ENCODE results near the gene COL16A1. TPM values are rescaled to one million over a fixed set of nuclear protein-coding genes. Genes with fewer than 3 reads are reported as not detected.

Gene COL16A1
- total and polyA plus RNA-seq, 2 of the 4 experiments (the other 2 are of a cell fraction), result 34.2 to 62.8 TPM

DNA sequence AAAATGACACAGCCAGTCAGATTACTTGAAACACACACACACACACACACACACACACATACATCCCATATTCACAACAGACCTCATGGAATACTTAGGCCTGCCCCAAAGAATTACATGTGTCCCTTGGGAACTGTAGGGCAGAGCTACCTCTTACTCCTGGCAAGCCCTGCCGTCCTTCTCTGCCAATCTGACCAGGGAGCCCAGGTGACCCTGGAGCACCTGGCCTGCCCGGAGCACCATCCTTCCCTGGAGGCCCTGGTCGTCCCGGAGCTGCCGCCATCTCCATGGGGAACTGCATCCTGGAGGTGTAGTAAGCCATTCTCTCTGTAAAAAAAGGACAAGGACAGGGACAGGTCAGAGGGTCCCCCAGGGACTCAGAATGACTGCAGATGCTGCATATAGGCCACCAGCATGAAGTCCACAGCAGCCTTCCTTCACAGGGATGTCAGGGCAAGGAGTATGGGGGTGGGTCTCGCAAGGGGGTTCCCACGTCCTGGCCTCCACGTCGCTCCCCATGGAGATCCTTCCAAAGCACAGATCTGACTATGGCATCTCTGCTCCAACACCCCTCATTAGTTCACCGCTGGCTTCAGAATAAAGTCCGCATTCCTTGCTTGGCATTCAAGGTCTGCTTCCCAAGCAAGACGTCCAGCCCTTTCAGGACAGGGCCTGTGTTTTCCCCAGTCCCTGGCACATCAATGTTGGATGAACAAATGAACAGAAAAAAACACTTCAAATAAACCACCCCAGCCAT lies 49.9 kb downstream of the COL16A1 start:
- H3K4me1 ChIP-seq (ENCODE audit: control insufficient read depth, insufficient read depth, low read length), result no peaks in the 10 kb centered on the region
- no peaks in the 10 kb centered on the region for H3K79me1 ChIP-seq (ENCODE audit: low read depth in 1 of 2, low read length in 2 of 2)
- H2AK5ac ChIP-seq (ENCODE audit: low read depth, low read length), result no peak overlapping the region
- no peak overlapping the region for H3K14ac ChIP-seq (replicated peaks; ENCODE audit: low read depth, low read length)
- no peak overlapping the region for H2AK9ac ChIP-seq (replicated peaks; ENCODE audit: low read depth, low read length, poor library complexity)
- 90% methylated on average over 4 of the region's 12 CpGs; no CpG with 5 or more reads in 1 of the 2 experiments for WGBS, 2 experiments (ENCODE audit: extremely low coverage in 2 of 2, insufficient read length in 1 of 2)
- H3K56ac ChIP-seq (ENCODE audit: extremely low read depth, insufficient read depth, low read length), result no peak overlapping the region
- no peak overlapping the region for H3K4me3 ChIP-seq (ENCODE audit: insufficient read depth, low read depth, low read length)
- no peak overlapping the region for H4K8ac ChIP-seq (ENCODE audit: low read depth in 2 of 2, low read length in 2 of 2)
- ChIA-PET CTCF (no interaction called here), POLR2A (ENCODE audit: unreplicated experiment) (no interaction called here)
- no peak for ATAC-seq (ENCODE audit: low read depth)
- no peak overlapping the region for H3K9ac ChIP-seq (ENCODE audit: low read depth, low read length)
- intact Hi-C loops (cut with micrococcal nuclease), result no loop called here
- DNase-seq, result no peak
- H3K4me2 ChIP-seq (ENCODE audit: low read depth, low read length), result no peak overlapping the region
- peaks cover 62% of the 10 kb centered on the region for H3K36me3 ChIP-seq (ENCODE audit: control insufficient read depth, insufficient read depth, low read length)
- in situ Hi-C loops (cut with MboI; ENCODE audit: low sequenced_read_pairs), result no loop called here
- no peak overlapping the region for H2BK20ac ChIP-seq (ENCODE audit: low read depth, low read length)
- H3K18ac ChIP-seq (ENCODE audit: low read depth, low read length), result no peak overlapping the region
- dilution Hi-C loops (cut with HindIII; ENCODE audit: low sequenced_read_pairs, unreplicated experiment), result no loop called here
- no peak overlapping the region for H3K27ac ChIP-seq (ENCODE audit: insufficient read depth, low read length)
- no peak overlapping the region for H2BK5ac ChIP-seq (ENCODE audit: low read depth, low read length, poor library complexity, severe bottlenecking)
- H3K23ac ChIP-seq (ENCODE audit: low read depth, low read length), result no peak overlapping the region
- H4K91ac ChIP-seq (ENCODE audit: insufficient read depth, low read depth, low read length), result no peak overlapping the region
- H4K20me1 ChIP-seq (ENCODE audit: insufficient read depth, low read length), result no peaks in the 10 kb centered on the region
- BruUV-seq (replicated peaks), result no TSS peak
- no peaks in the 10 kb centered on the region for H3K27me3 ChIP-seq (ENCODE audit: control insufficient read depth, insufficient read depth, low read length)
- H3K9me3 ChIP-seq (ENCODE audit: control insufficient read depth, insufficient read depth, low read length), result no peaks in the 10 kb centered on the region
- no peak overlapping the region for H3K4ac ChIP-seq (ENCODE audit: low read depth, low read length)
- H2AFZ ChIP-seq (replicated peaks; ENCODE audit: low read length, poor library complexity), result no peak overlapping the region
- H2BK120ac ChIP-seq (ENCODE audit: low read depth, low read length), result no peak overlapping the region
- H2BK15ac ChIP-seq (ENCODE audit: low read depth, low read length), result no peak overlapping the region
- H3K9me1 ChIP-seq (ENCODE audit: insufficient read depth, low read length), result no peaks in the 10 kb centered on the region
- H4K5ac ChIP-seq (ENCODE audit: low read depth, low read length), result no peak overlapping the region
- TF ChIP-seq, protein P1, sequence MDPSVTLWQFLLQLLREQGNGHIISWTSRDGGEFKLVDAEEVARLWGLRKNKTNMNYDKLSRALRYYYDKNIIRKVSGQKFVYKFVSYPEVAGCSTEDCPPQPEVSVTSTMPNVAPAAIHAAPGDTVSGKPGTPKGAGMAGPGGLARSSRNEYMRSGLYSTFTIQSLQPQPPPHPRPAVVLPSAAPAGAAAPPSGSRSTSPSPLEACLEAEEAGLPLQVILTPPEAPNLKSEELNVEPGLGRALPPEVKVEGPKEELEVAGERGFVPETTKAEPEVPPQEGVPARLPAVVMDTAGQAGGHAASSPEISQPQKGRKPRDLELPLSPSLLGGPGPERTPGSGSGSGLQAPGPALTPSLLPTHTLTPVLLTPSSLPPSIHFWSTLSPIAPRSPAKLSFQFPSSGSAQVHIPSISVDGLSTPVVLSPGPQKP (IDR thresholded peaks at IDR 0.05; ENCODE audit: borderline replicate concordance, low read depth, low read length), result no peak
- no peak for TF ChIP-seq MAFK (IDR thresholded peaks at IDR 0.05; ENCODE audit: low read depth, low read length)

Data from IMR-90 (cell line).